ENCODE results near the gene PUSL1.

GRCh38 chr1:1356796-1357401 lies 48.5 kb downstream of the PUSL1 start:
- no peak for TF ChIP-seq SP1 (IDR thresholded peaks at IDR 0.05)
- no peak for TF ChIP-seq ELF4 (IDR thresholded peaks at IDR 0.05)
- TF ChIP-seq TARDBP (IDR thresholded peaks at IDR 0.05), result no peak
- TF ChIP-seq BHLHE40 (IDR thresholded peaks at IDR 0.05; ENCODE audit: borderline replicate concordance), result no peak
- no peak for TF ChIP-seq CTBP1 (IDR thresholded peaks at IDR 0.05; ENCODE audit: borderline replicate concordance)
- TF ChIP-seq FOXM1 (IDR thresholded peaks at IDR 0.05; ENCODE audit: borderline replicate concordance), result no peak
- TF ChIP-seq HDGF (IDR thresholded peaks at IDR 0.05; ENCODE audit: borderline replicate concordance), result no peak

All from HEK293T (cell line).